ACC112 (cell line): Measurements from ENCODE around the gene EEF2K.
"Not testable (repeated sequence)": the region's sequence is repeated elsewhere in the genome, so short reads cannot be mapped to it uniquely, and the experiment has no call there.

Source experiments
- H2AFZ ChIP-seq: fragments of 200-600 bp; sonication (generic); one replicate; pipeline ENCODE4 v1.6.0; 2017; ENCODE audit warnings: antibody characterized with exemption, low read length; ENCODE audit not compliant: unreplicated experiment
- H3K27ac ChIP-seq: fragments of 200-600 bp; sonication (generic); 2 replicates; pipeline ENCODE4 v1.5.1; 2014; ENCODE audit warnings: low read depth, mild to moderate bottlenecking, antibody characterized with exemption, low read length, moderate library complexity
- H3K27me3 ChIP-seq: fragments of 200-600 bp; sonication (generic); 2 replicates; pipeline ENCODE4 v1.6.1; 2014; ENCODE audit warnings: mild to moderate bottlenecking, antibody characterized with exemption, low read length, moderate library complexity, mixed read lengths; ENCODE audit not compliant: insufficient read depth
- H3K36me3 ChIP-seq: fragments of 200-600 bp; sonication (generic); 2 replicates; pipeline ENCODE4 v1.6.1; 2016; ENCODE audit warnings: mild to moderate bottlenecking, antibody characterized with exemption, low read length, moderate library complexity, mixed read lengths; ENCODE audit not compliant: insufficient read depth
- H3K4me1 ChIP-seq: fragments of 200-600 bp; sonication (generic); one replicate; pipeline ENCODE4 v1.6.1; 2016; ENCODE audit warnings: low read length, mixed read lengths; ENCODE audit not compliant: insufficient read depth, unreplicated experiment, control insufficient read depth
- H3K4me3 ChIP-seq: fragments of 200-600 bp; sonication (generic); 2 replicates; pipeline ENCODE4 v1.5.1; 2014; ENCODE audit warnings: mild to moderate bottlenecking, low read depth, low read length
- H3K79me2 ChIP-seq: fragments of 200-600 bp; sonication (generic); one replicate; pipeline ENCODE4 v1.6.0; 2016; ENCODE audit warnings: low read length; ENCODE audit not compliant: control insufficient read depth, unreplicated experiment, insufficient read depth

Gene EEF2K

GRCh38 chr16:22206013-22206841 is at the start of gene EEF2K:
EEF2K (plus strand) TSS chr16:22206278; CDS start chr16:22225730, 19,452 bp downstream.
- Histone ChIP-seq H3K4me1 (peaks cover 9% of the 10 kb centered on the region), H3K79me2 (peaks cover 46% of the 10 kb centered on the region), H2AFZ (peak within 1 kb of the TSS; percentile 67), H3K27ac (peak within 1 kb of the TSS; percentile 63), H3K27me3 (no peaks in the 10 kb centered on the region), H3K36me3 (peaks cover 8% of the 10 kb centered on the region; the same call in 1 of the 2 replicates), H3K4me3 (peak within 1 kb of the TSS; percentile 85)

- Histone ChIP-seq H3K79me2 (no peaks in the 10 kb centered on the region), H3K27me3 (peaks cover 49% of the 10 kb centered on the region), H3K27ac (no peak overlapping the region), H3K36me3 (no peaks in the 10 kb centered on the region), H2AFZ (no peak overlapping the region), H3K4me1 (no peaks in the 10 kb centered on the region), H3K4me3 (no peak overlapping the region)
Measured at GRCh38 chr16:22161401-22161800, 44.7 kb upstream of the EEF2K start.

DNA sequence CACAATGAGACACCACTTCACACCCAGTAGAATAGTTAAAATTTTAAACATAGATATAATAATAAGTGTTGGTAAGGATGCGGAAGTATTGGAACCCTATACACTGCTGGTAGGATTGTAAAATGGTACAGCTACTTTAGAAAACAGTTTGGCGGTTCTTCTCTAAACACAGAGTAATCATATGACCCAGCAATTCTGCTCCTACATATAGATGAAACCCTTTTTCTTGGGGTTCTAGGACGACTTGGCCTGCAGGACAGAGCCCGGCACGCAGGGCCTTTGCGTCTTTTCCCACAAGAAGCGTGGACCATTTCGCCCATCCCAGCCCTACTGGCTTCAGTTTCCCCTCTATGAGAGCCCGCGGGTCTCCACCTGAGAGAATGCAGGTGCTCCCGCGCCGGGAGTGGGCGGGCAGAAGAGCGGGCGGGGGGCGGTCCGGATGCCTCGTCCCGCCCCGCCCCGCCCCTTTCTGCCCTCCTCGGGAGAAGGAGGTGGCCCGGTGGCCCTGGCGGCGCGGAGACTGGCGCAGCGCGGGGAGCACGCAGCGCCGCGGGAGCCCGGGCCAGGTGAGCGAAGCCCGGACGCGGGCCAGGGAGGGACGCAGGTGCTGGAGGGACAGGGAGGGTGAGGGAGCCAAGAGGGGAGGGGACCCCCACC is 44.0 kb upstream of the EEF2K start, which contains the start of gene SDR42E2:
TSS of gene SDR42E2 (plus strand) at position 508 of the 657 bp plus-strand sequence. CDS start 3,077 bp downstream, outside the sequence.
- no peak within 1 kb of the TSS for H3K27ac ChIP-seq
- H3K79me2 ChIP-seq, result no peaks in the 10 kb centered on the region
- no peak within 1 kb of the TSS for H2AFZ ChIP-seq
- H3K4me3 ChIP-seq, result no peak within 1 kb of the TSS
- H3K36me3 ChIP-seq, result no peaks in the 10 kb centered on the region
- H3K27me3 ChIP-seq, result peaks cover 48% of the 10 kb centered on the region
- H3K4me1 ChIP-seq, result no peaks in the 10 kb centered on the region

DNA sequence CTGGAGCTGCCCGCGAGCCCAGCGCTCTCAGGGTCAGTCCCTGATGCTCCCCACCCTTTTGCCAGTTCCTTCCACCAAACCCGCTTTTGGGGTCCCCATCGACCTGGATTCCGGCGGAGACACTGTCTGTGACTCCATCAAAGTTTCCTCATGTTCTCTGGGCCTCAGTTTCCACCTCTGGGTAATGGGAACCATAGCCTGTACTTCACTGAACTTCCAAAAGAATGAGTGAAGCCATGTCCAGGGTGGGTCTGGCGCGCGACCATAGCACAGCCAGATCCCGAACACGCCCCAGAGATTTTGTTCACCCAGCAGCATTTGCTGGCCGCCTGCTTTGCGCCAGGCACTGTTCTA is 43.4 kb upstream of the EEF2K start:
- no peak overlapping the region for H3K27ac ChIP-seq
- no peaks in the 10 kb centered on the region for H3K36me3 ChIP-seq
- no peak overlapping the region for H2AFZ ChIP-seq
- no peaks in the 10 kb centered on the region for H3K4me1 ChIP-seq
- no peaks in the 10 kb centered on the region for H3K79me2 ChIP-seq
- peaks cover 48% of the 10 kb centered on the region for H3K27me3 ChIP-seq
- no peak overlapping the region for H3K4me3 ChIP-seq

- H3K36me3 ChIP-seq, result no peaks in the 10 kb centered on the region
- H3K4me3 ChIP-seq, result no peak overlapping the region
- H3K79me2 ChIP-seq, result no peaks in the 10 kb centered on the region
- no peak overlapping the region for H2AFZ ChIP-seq
- peaks cover 47% of the 10 kb centered on the region for H3K27me3 ChIP-seq
- no peaks in the 10 kb centered on the region for H3K4me1 ChIP-seq
- H3K27ac ChIP-seq, result no peak overlapping the region
Measured at GRCh38 chr16:22163806-22164205, 42.3 kb upstream of the EEF2K start.

- no peak overlapping the region for H3K27ac ChIP-seq
- peaks cover 41% of the 10 kb centered on the region for H3K27me3 ChIP-seq
- H3K79me2 ChIP-seq, result no peaks in the 10 kb centered on the region
- no peak overlapping the region for H3K4me3 ChIP-seq
- no peaks in the 10 kb centered on the region for H3K4me1 ChIP-seq
- H2AFZ ChIP-seq, result no peak overlapping the region
- no peaks in the 10 kb centered on the region for H3K36me3 ChIP-seq
Measured at GRCh38 chr16:22164482-22164881, 41.6 kb upstream of the EEF2K start.

DNA sequence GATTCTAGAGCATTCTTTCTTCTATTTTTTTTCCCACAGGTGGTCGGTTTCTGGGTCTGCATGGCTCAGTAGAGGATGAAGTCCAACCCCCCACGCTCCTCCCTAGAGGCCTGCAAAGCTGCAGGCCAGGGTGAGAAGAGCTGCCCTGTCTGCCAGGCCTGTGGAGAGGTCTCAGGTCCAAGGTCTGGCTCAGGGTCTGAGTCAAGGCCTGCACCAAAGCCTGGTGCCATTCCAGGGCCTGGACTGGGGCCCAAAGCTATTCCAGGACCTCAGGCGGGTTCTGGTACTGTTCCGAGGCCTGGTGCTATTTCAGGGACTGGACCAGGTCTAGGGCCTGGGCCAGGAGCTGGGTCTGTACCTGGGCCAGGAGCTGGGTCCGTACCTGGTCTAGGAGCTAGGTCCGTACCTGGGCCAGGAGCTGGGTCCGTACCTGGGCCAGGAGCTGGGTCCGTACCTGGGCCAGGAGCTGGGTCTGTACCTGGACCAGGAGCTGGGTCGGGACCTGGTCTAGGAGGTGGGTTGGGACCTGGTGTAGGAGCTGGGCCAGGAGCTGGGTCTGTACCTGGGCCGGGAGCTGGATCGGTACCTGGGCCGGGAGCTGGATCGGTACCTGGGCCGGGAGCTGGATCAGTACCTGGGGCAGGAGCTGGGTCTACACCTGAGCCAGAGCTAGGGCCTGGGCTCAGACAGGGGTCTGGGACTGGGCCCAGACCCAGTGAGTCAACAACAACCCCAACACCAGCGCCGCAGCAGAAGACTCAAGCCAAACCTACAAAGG is 40.4 kb upstream of the EEF2K start:
- Histone ChIP-seq H3K27ac (no peak overlapping the region), H3K79me2 (no peaks in the 10 kb centered on the region), H3K36me3 (no peaks in the 10 kb centered on the region), H3K4me3 (no peak overlapping the region), H2AFZ (no peak overlapping the region), H3K4me1 (no peaks in the 10 kb centered on the region), H3K27me3 (peaks cover 29% of the 10 kb centered on the region)

- Histone ChIP-seq H3K36me3 (no peaks in the 10 kb centered on the region), H3K4me3 (no peak overlapping the region), H2AFZ (no peak overlapping the region), H3K4me1 (no peaks in the 10 kb centered on the region), H3K27me3 (no peaks in the 10 kb centered on the region), H3K27ac (no peak overlapping the region), H3K79me2 (no peaks in the 10 kb centered on the region)
Measured at GRCh38 chr16:22171953-22172352, 34.1 kb upstream of the EEF2K start.

DNA sequence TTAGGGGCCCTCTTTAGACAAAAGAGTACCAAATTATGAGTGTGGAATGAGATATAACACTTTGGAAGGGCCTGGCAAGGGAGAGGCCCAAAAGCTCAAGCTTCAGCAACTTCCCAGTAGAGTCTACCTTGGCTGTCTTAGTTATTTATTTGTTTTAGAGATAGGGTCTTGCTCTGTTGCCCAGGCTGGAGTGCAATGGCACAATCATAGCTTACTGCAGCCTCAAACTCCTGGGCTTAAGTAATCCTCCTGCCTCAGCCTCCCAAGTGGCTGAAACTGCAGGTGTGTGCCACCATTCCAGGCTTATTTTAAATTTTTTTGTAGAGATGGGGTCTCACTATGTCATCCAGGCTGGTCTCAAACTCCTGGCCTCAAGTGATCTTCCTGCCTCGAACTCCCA is 33.4 kb upstream of the EEF2K start:
- not testable (repeated sequence) for H3K4me3 ChIP-seq, H3K27me3 ChIP-seq, H3K27ac ChIP-seq, H3K4me1 ChIP-seq, H2AFZ ChIP-seq, H3K79me2 ChIP-seq, H3K36me3 ChIP-seq

DNA sequence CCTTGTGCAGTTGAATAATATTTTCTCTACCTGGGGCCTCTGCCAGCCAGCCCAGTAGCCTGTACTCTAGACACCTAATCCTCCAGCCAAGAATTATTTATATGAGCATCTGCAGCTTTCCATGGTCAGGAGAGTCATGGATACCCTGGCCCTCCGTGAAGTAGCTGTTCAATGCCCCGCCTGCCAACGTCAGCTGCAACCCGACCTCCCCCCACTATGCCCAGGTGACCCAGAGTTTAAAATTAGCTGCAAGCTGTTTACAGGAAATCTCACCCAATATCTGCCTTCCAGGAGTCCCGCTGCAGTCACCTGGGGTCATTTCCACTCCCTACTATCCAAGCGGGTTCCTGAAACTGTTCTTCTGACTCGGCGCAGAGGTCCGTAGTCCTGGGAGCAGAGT is 31.4 kb upstream of the EEF2K start:
- Histone ChIP-seq H3K27me3 (no peaks in the 10 kb centered on the region), H3K79me2 (no peaks in the 10 kb centered on the region), H3K4me1 (no peaks in the 10 kb centered on the region), H2AFZ (no peak overlapping the region), H3K4me3 (no peak overlapping the region), H3K36me3 (no peaks in the 10 kb centered on the region), H3K27ac (no peak overlapping the region)
